ENCODE measurements around the gene SELP. TPM values are rescaled to one million over a fixed set of nuclear protein-coding genes. Genes with fewer than 3 reads are reported as not detected.

SELP gene
- total RNA-seq (2022) (not detected in 2 replicates), Bru-seq, nascent RNA (not detected), BruChase-seq, experiment 1, labeled RNA remaining after a 2-hour chase (not detected), BruChase-seq, experiment 2, labeled RNA remaining after a 6-hour chase (percentile 5 among the genes with signal in this experiment)
- long read RNA-seq, partial matches to known transcripts = 0 of 1 reads
- long read RNA-seq, other reads (novel, unspliced or antisense) = 1 of 1 reads

DNA sequence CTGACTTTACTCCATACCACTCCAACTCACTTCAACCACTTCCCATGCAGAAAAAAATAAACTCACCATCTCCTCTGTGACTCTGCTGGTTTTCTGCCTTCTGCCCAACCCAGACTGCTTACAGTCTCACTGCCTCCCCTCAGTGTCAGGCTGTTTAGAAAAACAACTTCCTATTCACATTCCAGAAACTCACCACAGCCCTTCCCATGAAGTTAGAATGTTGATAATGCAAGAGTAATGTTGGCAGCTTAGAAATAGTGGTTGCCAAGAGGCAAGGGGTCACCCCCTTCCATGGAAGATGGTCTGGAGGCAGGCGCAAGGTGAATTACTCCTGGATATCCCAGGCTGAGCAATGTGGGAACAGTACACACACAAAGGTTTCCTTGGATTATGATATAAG, at the start of gene SELP:
Gene SELP (minus strand): TSS at position 119 of the 400 bp plus-strand sequence. CDS start 50 bp downstream, at position 69.
- intact Hi-C loops (cut with micrococcal nuclease; ENCODE audit: unreplicated experiment) = no loop called here

DNA sequence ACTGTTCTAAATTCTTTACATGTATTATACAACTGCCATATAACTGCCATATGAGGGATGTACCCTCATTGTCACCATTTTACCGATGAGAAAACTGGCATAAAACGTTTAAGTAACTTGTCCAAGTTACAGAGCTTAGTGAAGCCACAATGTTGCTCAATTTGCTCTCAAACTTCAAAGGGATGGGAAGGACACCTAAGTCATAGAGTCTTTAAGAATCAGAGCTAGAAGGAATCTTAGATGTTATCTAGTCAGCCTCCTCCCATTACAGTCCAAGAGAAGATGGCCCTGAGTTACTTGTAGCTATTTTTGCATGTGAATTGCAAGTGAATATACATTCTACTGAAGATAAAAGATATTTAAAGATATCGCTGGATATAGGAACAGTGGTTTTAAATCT, 49.8 kb upstream of the SELP start:
- no peak overlapping the region for H3K4me3 ChIP-seq (ENCODE audit: low read depth, low read length)
- Mint-ChIP-seq H3K36me3 (ENCODE audit: insufficient read depth, unreplicated experiment) (no peaks in the 10 kb centered on the region), H3K9me3 (ENCODE audit: unreplicated experiment) (no peaks in the 10 kb centered on the region), H3K27ac (ENCODE audit: unreplicated experiment) (no peak overlapping the region), H3K4me1 (ENCODE audit: low read depth, unreplicated experiment) (no peaks in the 10 kb centered on the region), H3K27me3 (ENCODE audit: insufficient read depth, unreplicated experiment) (peaks cover 12% of the 10 kb centered on the region), H3K4me3 (ENCODE audit: unreplicated experiment) (no peak overlapping the region)
- ChIA-PET POLR2A (no interaction called here), CTCF (no interaction called here)
- 0 out of 2 replicates have a peak, but pooled peaks cover 4% of the 10 kb centered on the region for H3K4me1 ChIP-seq
- TF ChIP-seq, protein P1, sequence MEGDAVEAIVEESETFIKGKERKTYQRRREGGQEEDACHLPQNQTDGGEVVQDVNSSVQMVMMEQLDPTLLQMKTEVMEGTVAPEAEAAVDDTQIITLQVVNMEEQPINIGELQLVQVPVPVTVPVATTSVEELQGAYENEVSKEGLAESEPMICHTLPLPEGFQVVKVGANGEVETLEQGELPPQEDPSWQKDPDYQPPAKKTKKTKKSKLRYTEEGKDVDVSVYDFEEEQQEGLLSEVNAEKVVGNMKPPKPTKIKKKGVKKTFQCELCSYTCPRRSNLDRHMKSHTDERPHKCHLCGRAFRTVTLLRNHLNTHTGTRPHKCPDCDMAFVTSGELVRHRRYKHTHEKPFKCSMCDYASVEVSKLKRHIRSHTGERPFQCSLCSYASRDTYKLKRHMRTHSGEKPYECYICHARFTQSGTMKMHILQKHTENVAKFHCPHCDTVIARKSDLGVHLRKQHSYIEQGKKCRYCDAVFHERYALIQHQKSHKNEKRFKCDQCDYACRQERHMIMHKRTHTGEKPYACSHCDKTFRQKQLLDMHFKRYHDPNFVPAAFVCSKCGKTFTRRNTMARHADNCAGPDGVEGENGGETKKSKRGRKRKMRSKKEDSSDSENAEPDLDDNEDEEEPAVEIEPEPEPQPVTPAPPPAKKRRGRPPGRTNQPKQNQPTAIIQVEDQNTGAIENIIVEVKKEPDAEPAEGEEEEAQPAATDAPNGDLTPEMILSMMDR (IDR thresholded peaks at IDR 0.05; ENCODE audit: insufficient read depth in 1 of 2, low read depth in 1 of 2, low read length in 1 of 2, severe bottlenecking in 1 of 2, unreplicated experiment in 1 of 2) = no peak
- BruUV-seq (replicated peaks) = no TSS peak
- no peaks in the 10 kb centered on the region for H3K9me3 ChIP-seq
- H3K36me3 ChIP-seq (ENCODE audit: control insufficient read depth, insufficient read depth, low read length) = no peaks in the 10 kb centered on the region
- intact Hi-C loops (cut with micrococcal nuclease; ENCODE audit: unreplicated experiment) = no loop called here
- DNase-seq = no peak
- H3K27me3 ChIP-seq (replicated peaks; ENCODE audit: control insufficient read depth, insufficient read depth, low read length) = no peaks in the 10 kb centered on the region

More for the DNA sequence above, at the start of gene SELP:
- Mint-ChIP-seq H3K9me3 (ENCODE audit: unreplicated experiment) (peaks cover 15% of the 10 kb centered on the region), H3K4me1 (ENCODE audit: low read depth, unreplicated experiment) (no peaks in the 10 kb centered on the region), H3K27ac (ENCODE audit: unreplicated experiment) (no peak within 1 kb of the TSS), H3K27me3 (ENCODE audit: insufficient read depth, unreplicated experiment) (peaks cover 14% of the 10 kb centered on the region), H3K4me3 (ENCODE audit: unreplicated experiment) (no peak within 1 kb of the TSS), H3K36me3 (ENCODE audit: insufficient read depth, unreplicated experiment) (no peaks in the 10 kb centered on the region)
- Histone ChIP-seq H3K9me3 (peaks cover 13% of the 10 kb centered on the region), H3K4me3 (ENCODE audit: low read depth, low read length) (no peak within 1 kb of the TSS), H3K4me1 (no peaks in the 10 kb centered on the region), H3K27me3 (replicated peaks; ENCODE audit: control insufficient read depth, insufficient read depth, low read length) (no peaks in the 10 kb centered on the region; the same call in 1 of the 2 replicates), H3K36me3 (ENCODE audit: control insufficient read depth, insufficient read depth, low read length) (no peaks in the 10 kb centered on the region)
- TF ChIP-seq, protein P1 (IDR thresholded peaks at IDR 0.05; ENCODE audit: insufficient read depth in 1 of 2, low read depth in 1 of 2, low read length in 1 of 2, severe bottlenecking in 1 of 2, unreplicated experiment in 1 of 2) = no peak
- no peak for DNase-seq
- POLR2A ChIA-PET = no interaction called here
- CTCF ChIA-PET = no interaction called here
- BruUV-seq (replicated peaks) = no TSS peak

DNA sequence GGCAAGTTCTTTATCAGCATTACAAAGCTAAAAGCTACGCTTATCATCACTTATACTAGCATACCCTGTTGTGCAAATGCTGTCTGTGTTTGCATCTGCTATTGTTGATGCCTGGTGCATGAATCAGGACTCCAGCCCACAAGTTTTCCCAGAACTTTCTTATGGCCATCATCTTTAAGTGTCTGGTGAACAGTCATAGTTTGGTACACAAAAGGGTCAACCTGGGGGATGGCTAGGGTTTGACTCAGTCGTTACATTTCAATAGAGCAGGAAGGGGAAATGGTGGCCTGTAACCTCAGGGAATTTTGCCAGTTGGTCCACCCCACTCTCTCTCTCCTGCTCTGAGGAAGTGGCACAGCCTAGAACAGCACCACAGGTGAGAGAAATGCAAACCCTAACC, 46.1 kb upstream of the SELP start:
- CTCF ChIA-PET = no interaction called here

More for the DNA sequence above, 46.1 kb upstream of the SELP start:
- H3K4me1 Mint-ChIP-seq (ENCODE audit: low read depth, unreplicated experiment) = no peaks in the 10 kb centered on the region
- POLR2A ChIA-PET = no interaction called here
- TF ChIP-seq, protein P1 (IDR thresholded peaks at IDR 0.05; ENCODE audit: insufficient read depth in 1 of 2, low read depth in 1 of 2, low read length in 1 of 2, severe bottlenecking in 1 of 2, unreplicated experiment in 1 of 2) = no peak
- no peaks in the 10 kb centered on the region for H3K36me3 ChIP-seq (ENCODE audit: control insufficient read depth, insufficient read depth, low read length)
- H3K4me1 ChIP-seq = 0 out of 2 replicates have a peak, but pooled peaks cover 3% of the 10 kb centered on the region
- H3K36me3 Mint-ChIP-seq (ENCODE audit: insufficient read depth, unreplicated experiment) = no peaks in the 10 kb centered on the region
- intact Hi-C loops (cut with micrococcal nuclease; ENCODE audit: unreplicated experiment) = no loop called here
- H3K4me3 ChIP-seq (ENCODE audit: low read depth, low read length) = no peak overlapping the region
- H3K27me3 ChIP-seq (replicated peaks; ENCODE audit: control insufficient read depth, insufficient read depth, low read length) = no peaks in the 10 kb centered on the region
- no peaks in the 10 kb centered on the region for H3K9me3 ChIP-seq
- no peak for DNase-seq
- no TSS peak for BruUV-seq (replicated peaks)
- H3K4me3 Mint-ChIP-seq (ENCODE audit: unreplicated experiment) = no peak overlapping the region
- H3K27ac Mint-ChIP-seq (ENCODE audit: unreplicated experiment) = no peak overlapping the region
- peaks cover 8% of the 10 kb centered on the region for H3K27me3 Mint-ChIP-seq (ENCODE audit: insufficient read depth, unreplicated experiment)
- H3K9me3 Mint-ChIP-seq (ENCODE audit: unreplicated experiment) = no peaks in the 10 kb centered on the region

Data from Caco-2 (cell line).